Sigmoid colon (tissue), 7 donors: ENCODE measurements around the gene PDCD2L. TPM values are rescaled to one million over a fixed set of nuclear protein-coding genes. Genes with fewer than 3 reads are reported as not detected.
"Not testable (repeated sequence)": the region's sequence is repeated elsewhere in the genome, so short reads cannot be mapped to it uniquely, and the experiment has no call there.

Source experiments
- DNase-seq: peaks from one replicate; pipeline ENCODE4 v3.0.0-alpha.2; 2019
- H3K27ac ChIP-seq, 4 donors: fragments of 200-600 bp; sonication (generic); one replicate each; pipeline ENCODE4 v1.5.1; 2016 to 2019; ENCODE audit warnings: mild to moderate bottlenecking in 1 of 4
- H3K27me3 ChIP-seq, 3 donors: fragments of 200-600 bp; sonication (generic); one replicate each; pipeline ENCODE4 v1.5.1; 2019; ENCODE audit warnings: mild to moderate bottlenecking in 1 of 3
- H3K36me3 ChIP-seq, 4 donors: fragments of 200-600 bp; sonication (generic); one replicate each; pipeline ENCODE4 v1.5.1; 2016 to 2019
- H3K4me1 ChIP-seq, 4 donors: fragments of 200-600 bp; sonication (generic); one replicate each; pipeline ENCODE4 v1.5.1; 2017 to 2019
- H3K4me3 ChIP-seq, 4 donors: fragments of 200-600 bp; sonication (generic); one replicate each; pipeline ENCODE4 v1.5.1; 2017 to 2019; ENCODE audit warnings: mild to moderate bottlenecking in 2 of 4, moderate library complexity in 1 of 4
- H3K9me3 ChIP-seq, 4 donors: fragments of 200-600 bp in 3 of 4; sonication (generic) in 3 of 4; one replicate each; pipeline versions ENCODE4 v1.5.1 to v1.6.1; 2013 to 2019
- EP300 ChIP-seq, 4 donors: sonication (generic); formaldehyde crosslinking; IDR thresholded peaks; one replicate each; pipeline ENCODE4 v1.6.1; 2017; ENCODE audit warnings: antibody characterized with exemption in 4 of 4
- POLR2A ChIP-seq, 2 donors: fragments of 450-650 bp; IDR thresholded peaks; one replicate each; pipeline ENCODE4 v1.6.1; 2016; ENCODE audit warnings: antibody characterized with exemption in 2 of 2, mild to moderate bottlenecking in 2 of 2, moderate library complexity in 2 of 2
- POLR2AphosphoS5 ChIP-seq, 4 donors: sonication (generic); formaldehyde crosslinking; IDR thresholded peaks; one replicate each; pipeline ENCODE4 v1.6.1; 2017; ENCODE audit warnings: antibody characterized with exemption in 4 of 4
- WGBS, 2 donors: extraction: QIAGEN DNeasy Blood & Tissue Kit; methylation state at CpG; one replicate each; pipeline ENCODE4 v1.1.7; 2013; 5-methylcytosine and 5-hydroxymethylcytosine counted together
- intact Hi-C: fragments of 100-400 bp; cut with DNase I; formaldehyde crosslinking; loops from one replicate; pipeline ENCODE4 v1.15.1; 2023
- polyA plus RNA-seq, 3 donors: library from polyadenylated mRNA; stranded (reverse); fragments of 200-250 nt; gene quantifications; one replicate each; pipeline ENCODE4 v1.2.3, GENCODE V29; 2013
- total RNA-seq, 4 donors: library from RNA; depleted of rRNA; stranded (reverse); fragments of >200 nt; gene quantifications; one replicate each; pipeline ENCODE4 v1.1.0, GENCODE V29; 2016
- TF ChIP-seq, protein P1 (sequence below), 4 experiments: fragments of 450-650 bp in 3 of 4; fragments of 200-600 bp in 1 of 4; IDR thresholded peaks; one replicate each; pipeline ENCODE4 v1.5.1; 2016 to 2019; ENCODE audit warnings: antibody characterized with exemption in 4 of 4, mild to moderate bottlenecking in 3 of 4, moderate library complexity in 2 of 4
- donor health status: healthy with polysubstance abuse.
- donor health status: Bipolar disorder and iron deficiency.
- donor health status: healthy.

Gene PDCD2L
- total and polyA plus RNA-seq, 7 donors: 6.0 to 14.8 (median 12.1) TPM

DNA sequence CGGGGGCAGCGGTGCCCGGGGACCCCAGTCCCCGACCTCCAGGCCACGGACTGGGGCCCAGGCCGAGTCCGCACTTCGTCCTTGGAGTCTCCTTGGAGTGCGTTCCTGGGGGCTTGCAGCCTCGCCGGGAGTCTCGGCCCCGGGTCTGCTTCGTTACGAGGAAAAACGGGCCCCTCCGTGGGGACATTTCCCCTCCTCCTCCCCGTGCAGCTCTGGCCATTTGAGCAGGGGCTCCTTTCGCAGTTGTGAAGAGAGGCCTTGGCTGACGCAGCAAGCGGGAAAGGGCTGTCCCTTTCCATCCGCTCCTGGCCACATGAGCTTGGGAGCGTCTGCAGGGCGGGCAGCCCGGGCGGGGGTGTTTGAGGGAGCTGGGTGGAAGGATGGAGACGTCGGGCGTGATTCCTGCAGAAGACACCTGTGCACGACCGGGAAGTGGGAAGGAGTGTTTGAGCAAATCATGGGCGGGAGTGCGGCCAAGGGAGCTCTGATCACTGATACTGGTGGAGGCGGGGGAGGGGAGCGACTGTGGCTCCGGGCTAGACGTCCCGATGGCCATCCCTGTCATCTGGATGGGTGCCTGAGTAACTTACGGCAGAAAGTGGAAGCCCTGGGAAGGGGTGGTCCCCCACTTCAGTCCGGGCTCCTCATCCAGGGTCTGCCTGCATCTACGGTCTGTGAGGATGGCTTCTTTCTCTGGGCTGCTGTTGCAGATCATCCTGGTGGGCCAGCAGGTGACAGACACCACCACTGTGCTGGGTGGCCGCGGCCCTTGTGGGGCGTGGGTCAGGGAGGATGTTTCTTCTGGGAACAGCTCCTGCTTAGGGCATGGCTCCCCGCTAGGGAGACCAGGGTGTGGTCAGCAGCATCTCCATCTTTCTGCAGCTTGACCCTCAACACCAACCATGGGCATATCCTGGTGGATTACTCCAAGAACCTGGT, 38.5 kb upstream of the PDCD2L start:
- H3K4me3 ChIP-seq: peak overlapping the region; percentile 71 to 99 (median 92)
- no peaks in the 10 kb centered on the region for H3K9me3 ChIP-seq
- peak; percentile 73 for DNase-seq
- H3K27ac ChIP-seq: peak overlapping the region; percentile 84 to 88 (median 88)
- 5 to 9% methylated on average over 45 of the region's 45 CpGs for WGBS, 2 donors
- H3K4me1 ChIP-seq: peaks cover 0 to 33% (median 27%) of the 10 kb centered on the region in 4 donors
- intact Hi-C loops: no loop called here
- no peaks in the 10 kb centered on the region for H3K27me3 ChIP-seq
- peaks cover 27 to 40% (median 33%) of the 10 kb centered on the region in 4 donors for H3K36me3 ChIP-seq
- TF ChIP-seq EP300 (IDR thresholded peaks at IDR 0.05) (no peak), POLR2A (IDR thresholded peaks at IDR 0.05) (no peak), POLR2AphosphoS5 (IDR thresholded peaks at IDR 0.05) (no peak)
- TF ChIP-seq, protein P1, sequence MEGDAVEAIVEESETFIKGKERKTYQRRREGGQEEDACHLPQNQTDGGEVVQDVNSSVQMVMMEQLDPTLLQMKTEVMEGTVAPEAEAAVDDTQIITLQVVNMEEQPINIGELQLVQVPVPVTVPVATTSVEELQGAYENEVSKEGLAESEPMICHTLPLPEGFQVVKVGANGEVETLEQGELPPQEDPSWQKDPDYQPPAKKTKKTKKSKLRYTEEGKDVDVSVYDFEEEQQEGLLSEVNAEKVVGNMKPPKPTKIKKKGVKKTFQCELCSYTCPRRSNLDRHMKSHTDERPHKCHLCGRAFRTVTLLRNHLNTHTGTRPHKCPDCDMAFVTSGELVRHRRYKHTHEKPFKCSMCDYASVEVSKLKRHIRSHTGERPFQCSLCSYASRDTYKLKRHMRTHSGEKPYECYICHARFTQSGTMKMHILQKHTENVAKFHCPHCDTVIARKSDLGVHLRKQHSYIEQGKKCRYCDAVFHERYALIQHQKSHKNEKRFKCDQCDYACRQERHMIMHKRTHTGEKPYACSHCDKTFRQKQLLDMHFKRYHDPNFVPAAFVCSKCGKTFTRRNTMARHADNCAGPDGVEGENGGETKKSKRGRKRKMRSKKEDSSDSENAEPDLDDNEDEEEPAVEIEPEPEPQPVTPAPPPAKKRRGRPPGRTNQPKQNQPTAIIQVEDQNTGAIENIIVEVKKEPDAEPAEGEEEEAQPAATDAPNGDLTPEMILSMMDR (IDR thresholded peaks at IDR 0.05): no peak

DNA sequence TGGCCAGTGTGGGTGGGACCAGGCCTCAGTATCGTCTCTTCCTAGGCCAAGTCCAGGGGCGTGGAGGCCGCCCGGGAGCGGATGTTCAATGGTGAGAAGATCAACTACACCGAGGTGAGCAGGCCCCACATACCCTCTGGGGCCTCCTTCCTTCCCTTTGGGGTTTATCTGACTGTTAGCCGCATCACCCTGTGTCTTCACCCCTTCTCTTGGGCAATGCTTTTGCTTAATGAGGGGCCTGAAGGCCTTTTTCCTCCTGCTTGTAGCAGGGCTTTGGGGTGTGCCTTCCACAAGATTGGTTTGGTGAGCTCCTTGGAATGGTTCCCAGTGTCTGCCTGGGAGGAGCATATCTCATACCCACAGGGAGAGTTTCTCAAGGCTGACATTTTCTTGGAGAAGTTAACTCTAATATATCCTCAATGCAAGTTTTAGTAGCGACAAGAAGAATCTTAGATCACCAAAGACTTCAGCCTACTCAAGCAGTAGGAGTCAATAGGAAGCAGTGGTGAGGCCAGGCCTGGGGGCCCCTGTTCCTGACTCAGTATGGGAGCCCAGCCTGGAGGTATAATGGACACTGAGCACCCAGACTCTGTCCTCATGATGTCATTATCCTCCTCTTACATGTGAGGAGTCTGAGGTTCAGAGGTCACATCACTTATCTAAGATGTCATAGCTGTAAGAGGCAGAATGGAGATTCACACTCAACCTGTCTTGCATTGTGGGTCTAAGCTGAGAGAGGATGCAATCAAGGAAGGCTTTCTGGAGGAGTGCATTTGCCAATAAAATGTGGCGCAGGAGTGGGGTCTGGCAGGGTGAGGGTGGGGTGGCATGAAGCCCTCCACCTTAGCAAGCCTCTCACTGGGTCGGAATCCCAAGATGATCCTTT, 37.2 kb upstream of the PDCD2L start:
- DNase-seq: no peak
- Histone ChIP-seq H3K27ac (peak overlapping the region in 1 of 4 donors; percentile 87), H3K27me3 (no peaks in the 10 kb centered on the region), H3K9me3 (no peaks in the 10 kb centered on the region), H3K4me1 (peaks cover 0 to 33% (median 27%) of the 10 kb centered on the region in 4 donors), H3K36me3 (peaks cover 27 to 50% (median 33%) of the 10 kb centered on the region in 4 donors), H3K4me3 (peak overlapping the region in 2 of 4 donors; percentile 89 to 99)
- intact Hi-C loops: no loop called here
- TF ChIP-seq POLR2A (IDR thresholded peaks at IDR 0.05) (no peak), EP300 (IDR thresholded peaks at IDR 0.05) (no peak), POLR2AphosphoS5 (IDR thresholded peaks at IDR 0.05) (no peak)
- TF ChIP-seq, protein P1 (IDR thresholded peaks at IDR 0.05): no peak
- WGBS, 2 donors: 86 to 92% methylated on average over 10 of the region's 10 CpGs

DNA sequence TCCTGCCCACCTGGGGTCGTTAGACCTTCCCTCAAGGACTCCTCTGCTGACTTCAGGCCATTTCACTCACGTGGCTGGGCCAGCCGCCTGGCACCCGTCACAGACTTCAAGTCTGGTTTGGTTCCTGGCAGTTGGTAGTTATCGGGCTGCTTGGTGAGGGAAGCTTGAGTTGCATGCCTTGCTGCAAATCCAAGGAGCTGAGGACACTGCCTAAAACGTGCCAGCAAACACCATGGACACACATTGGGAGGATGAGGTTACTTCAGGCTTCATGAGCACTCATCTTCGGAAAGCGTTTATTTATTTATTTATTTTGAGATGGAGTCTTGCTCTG, 36.6 kb upstream of the PDCD2L start:
- H3K36me3 ChIP-seq: peaks cover 27 to 56% (median 35%) of the 10 kb centered on the region in 4 donors
- no peak for TF ChIP-seq POLR2A (IDR thresholded peaks at IDR 0.05)
- no peak for TF ChIP-seq EP300 (IDR thresholded peaks at IDR 0.05)
- TF ChIP-seq, protein P1 (IDR thresholded peaks at IDR 0.05): no peak
- TF ChIP-seq POLR2AphosphoS5 (IDR thresholded peaks at IDR 0.05): no peak
- WGBS, 2 donors: 88 to 90% methylated on average over 8 of the region's 8 CpGs
- intact Hi-C loops: no loop called here
- no peaks in the 10 kb centered on the region for H3K27me3 ChIP-seq
- DNase-seq: no peak
- peaks cover 0 to 33% (median 27%) of the 10 kb centered on the region in 4 donors for H3K4me1 ChIP-seq
- no peak overlapping the region for H3K4me3 ChIP-seq
- H3K9me3 ChIP-seq: no peaks in the 10 kb centered on the region
- H3K27ac ChIP-seq: no peak overlapping the region

DNA sequence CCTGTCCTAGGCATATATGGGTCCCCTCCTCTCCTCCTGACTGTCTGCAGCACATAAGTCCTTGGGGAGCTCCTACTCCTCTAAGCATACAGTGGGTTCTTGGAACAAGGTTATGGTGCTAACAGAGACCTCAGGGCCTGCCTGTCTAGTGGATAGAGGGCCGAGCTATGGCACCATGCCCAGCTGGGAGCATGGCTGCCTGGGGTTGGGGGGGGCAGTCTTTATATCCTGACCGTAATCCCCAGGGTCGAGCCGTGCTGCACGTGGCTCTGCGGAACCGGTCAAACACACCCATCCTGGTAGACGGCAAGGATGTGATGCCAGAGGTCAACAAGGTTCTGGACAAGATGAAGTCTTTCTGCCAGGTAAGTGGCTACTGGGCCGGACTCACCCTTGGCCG, 35.9 kb upstream of the PDCD2L start:
- Histone ChIP-seq H3K9me3 (no peaks in the 10 kb centered on the region), H3K27me3 (no peaks in the 10 kb centered on the region), H3K36me3 (peaks cover 27 to 61% (median 35%) of the 10 kb centered on the region in 4 donors), H3K27ac (no peak overlapping the region), H3K4me1 (peaks cover 0 to 33% (median 27%) of the 10 kb centered on the region in 4 donors), H3K4me3 (no peak overlapping the region)
- DNase-seq: no peak
- no peak for TF ChIP-seq POLR2A (IDR thresholded peaks at IDR 0.05)
- no peak for TF ChIP-seq POLR2AphosphoS5 (IDR thresholded peaks at IDR 0.05)
- no peak for TF ChIP-seq EP300 (IDR thresholded peaks at IDR 0.05)
- TF ChIP-seq, protein P1 (IDR thresholded peaks at IDR 0.05): no peak
- intact Hi-C loops: no loop called here
- WGBS, 2 donors: 84 to 91% methylated on average over 10 of the region's 10 CpGs

DNA sequence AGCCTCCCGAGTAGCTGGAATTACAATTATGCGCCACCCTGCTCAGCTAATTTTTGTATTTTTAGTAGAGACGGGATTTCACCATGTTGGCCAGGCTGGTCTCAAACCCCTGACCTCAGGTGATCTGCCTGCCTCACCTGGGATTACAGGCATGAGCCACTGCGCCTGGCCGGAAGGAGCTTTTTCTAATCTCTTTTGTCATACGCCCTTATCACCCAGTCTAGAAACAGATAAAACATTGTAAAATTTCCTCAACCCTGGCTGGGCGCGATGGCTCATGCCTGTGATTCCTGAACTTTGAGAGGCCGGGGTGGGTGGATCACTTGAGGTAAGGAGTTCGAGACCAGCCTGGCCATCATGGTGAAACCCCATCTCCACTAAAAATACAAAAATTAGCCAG, 35.0 kb upstream of the PDCD2L start:
- H3K4me1 ChIP-seq: peaks cover 0 to 33% (median 27%) of the 10 kb centered on the region in 4 donors
- DNase-seq, H3K9me3 ChIP-seq, H3K27ac ChIP-seq, intact Hi-C loops, H3K27me3 ChIP-seq, H3K4me3 ChIP-seq: not testable (repeated sequence)
- WGBS, 2 donors: 91 to 93% methylated on average over 10 of the region's 10 CpGs
- H3K36me3 ChIP-seq: peaks cover 27 to 69% (median 35%) of the 10 kb centered on the region in 4 donors
